Cardiac fibroblast (primary cell): ENCODE results near the gene SULF2.
A peak's percentile ranks its signal among the peaks of the same experiment; 100 is the strongest.

Experiments
- DNase-seq, 2 donors: peaks; one replicate each; pipeline versions ENCODE4 v3.0.0 to v3.0.0-alpha.2; 2010; ENCODE audit warnings: low read depth in 2 of 2
- H3K4me3 ChIP-seq, 2 donors: replicated peaks in 1 of 2; 1 replicate in 1 of 2; 2 replicates in 1 of 2; pipeline ENCODE4 v1.5.1; 2011; ENCODE audit warnings: low read depth in 2 of 2, low read length in 2 of 2, mild to moderate bottlenecking in 2 of 2, moderate library complexity in 1 of 2
- CTCF ChIP-seq: IDR thresholded peaks from one replicate; pipeline ENCODE4 v1.5.1; 2011; ENCODE audit warnings: low read depth, mild to moderate bottlenecking, low read length, inconsistent platforms

The SULF2 gene

GRCh38 chr20:47743671-47744070 lies 41.6 kb downstream of the SULF2 start:
- no peak for DNase-seq
- no peak overlapping the region for H3K4me3 ChIP-seq
- TF ChIP-seq CTCF: no peak

- no peak overlapping the region for H3K4me3 ChIP-seq
- no peak for TF ChIP-seq CTCF
- no peak for DNase-seq
These were observed 43.3 kb downstream of the SULF2 start for GRCh38 chr20:47741669-47742608.

- no peak overlapping the region for H3K4me3 ChIP-seq
- TF ChIP-seq CTCF: no peak
- DNase-seq: peak in 1 of 2 donors; percentile 20
These were observed 44.5 kb downstream of the SULF2 start for GRCh38 chr20:47740862-47741184.

GRCh38 chr20:47740121-47740861 lies 45.0 kb downstream of the SULF2 start:
- no peak for DNase-seq
- no peak overlapping the region for H3K4me3 ChIP-seq
- no peak for TF ChIP-seq CTCF

GRCh38 chr20:47737923-47738322 lies 47.4 kb downstream of the SULF2 start:
- no peak for TF ChIP-seq CTCF
- DNase-seq: no peak
- no peak overlapping the region for H3K4me3 ChIP-seq

GRCh38 chr20:47736570-47737152 lies 48.6 kb downstream of the SULF2 start:
- no peak overlapping the region for H3K4me3 ChIP-seq
- no peak for DNase-seq
- no peak for TF ChIP-seq CTCF
